ENCODE results near the gene KLHL24.
"Not testable (repeated sequence)": the region's sequence is repeated elsewhere in the genome, so short reads cannot be mapped to it uniquely, and the experiment has no call there.

KLHL24 gene

GRCh38 chr3:183697610-183698317 lies 62.3 kb downstream of the KLHL24 start, which contains the start of gene YEATS2:
TSS of gene YEATS2 (plus strand) at chr3:183697797. CDS start at chr3:183715163, 17,366 bp downstream.
- peak; percentile 28 for DNase-seq (ENCODE audit: low read depth)

- DNase-seq (ENCODE audit: low read depth), result no peak
These were observed 62.9 kb downstream of the KLHL24 start for GRCh38 chr3:183698318-183698751.

DNA sequence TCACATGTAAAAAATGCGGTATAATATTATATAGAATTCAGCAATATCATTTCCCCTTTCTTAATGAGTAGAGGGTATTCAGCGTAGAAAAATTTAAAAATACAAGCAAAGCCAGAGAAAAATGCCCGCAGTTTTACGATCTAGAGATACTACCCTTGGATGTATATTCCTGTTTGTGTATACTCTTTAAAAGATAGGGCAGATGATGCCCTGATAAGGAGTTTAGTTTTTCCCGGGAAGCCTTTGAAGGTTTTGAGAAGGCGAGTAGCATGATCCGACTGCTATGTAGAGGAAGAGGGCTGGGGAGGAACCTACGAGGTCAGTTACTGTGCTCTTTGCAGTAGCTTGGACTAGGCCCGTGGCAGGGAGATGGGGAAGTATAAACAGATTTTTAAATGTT lies 63.3 kb downstream of the KLHL24 start:
- DNase-seq (ENCODE audit: low read depth), result no peak

- no peak for DNase-seq (ENCODE audit: low read depth)
These were observed 64.0 kb downstream of the KLHL24 start for GRCh38 chr3:183699238-183699947.

- no peak for DNase-seq (ENCODE audit: low read depth)
These were observed 66.3 kb downstream of the KLHL24 start for GRCh38 chr3:183701744-183702143.

GRCh38 chr3:183703892-183704291 lies 68.5 kb downstream of the KLHL24 start:
- DNase-seq (ENCODE audit: low read depth), result not testable (repeated sequence)

DNA sequence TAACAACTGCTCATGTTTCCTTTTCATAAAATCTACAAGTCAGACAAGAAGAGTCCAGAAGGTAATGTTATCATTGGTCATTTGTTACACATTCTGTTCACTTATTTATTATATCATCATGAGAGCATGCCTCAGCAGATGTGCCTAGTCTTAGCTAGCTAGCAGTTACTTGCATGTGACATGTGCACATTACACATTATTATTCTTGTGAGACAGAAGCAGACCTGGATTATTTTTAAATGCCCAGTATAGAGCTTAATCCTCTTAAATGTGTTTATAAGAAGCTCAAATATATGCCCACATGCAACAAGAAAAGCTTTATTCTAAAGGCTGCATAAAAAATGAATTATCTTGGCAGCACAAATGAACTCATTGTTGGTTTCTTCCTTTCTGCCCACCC lies 74.8 kb downstream of the KLHL24 start:
- no peak for DNase-seq (ENCODE audit: low read depth)

DNA sequence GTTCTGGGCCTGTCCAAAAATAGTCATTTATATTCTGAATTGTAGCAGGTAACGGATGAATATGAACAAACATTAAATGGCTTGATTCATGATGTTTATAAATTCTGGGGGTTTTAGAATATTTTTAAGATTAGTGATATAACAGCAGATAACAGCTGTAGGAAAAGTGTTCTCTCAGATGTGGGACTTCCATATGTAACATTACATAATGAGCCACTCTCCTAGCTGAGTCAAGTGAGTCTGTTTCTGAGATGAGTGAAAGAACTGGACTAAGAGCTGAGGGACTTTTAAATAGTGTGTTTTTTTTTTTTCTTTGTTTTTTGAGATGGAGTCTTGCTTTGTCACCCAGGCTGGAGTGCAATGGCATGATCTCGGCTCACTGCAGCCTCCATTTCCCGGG lies 76.1 kb downstream of the KLHL24 start:
- no peak for DNase-seq (ENCODE audit: low read depth)

DNA sequence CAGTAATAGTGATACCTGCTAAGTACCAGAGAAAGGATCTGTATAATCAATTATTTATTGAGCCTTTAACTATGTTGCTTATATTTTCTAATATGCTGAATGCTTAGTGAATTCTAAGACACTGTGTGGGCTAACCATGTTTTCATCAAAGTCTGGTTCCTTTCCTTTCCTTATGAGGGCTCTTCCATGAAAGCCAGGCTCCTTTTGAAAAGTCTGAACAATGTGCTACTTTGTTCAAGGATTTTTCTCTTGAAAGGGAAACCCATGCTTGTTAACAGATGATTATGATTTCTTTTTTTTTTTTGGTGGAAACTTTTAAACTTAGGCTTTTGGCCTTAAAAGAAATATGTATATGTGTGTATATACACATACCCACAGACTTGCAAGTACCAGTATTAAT lies 79.2 kb downstream of the KLHL24 start:
- DNase-seq (ENCODE audit: low read depth), result no peak

- DNase-seq (ENCODE audit: low read depth), result no peak
These were observed 82.6 kb downstream of the KLHL24 start for GRCh38 chr3:183718012-183718411.

GRCh38 chr3:183725387-183725786 lies 90.0 kb downstream of the KLHL24 start:
- DNase-seq (ENCODE audit: low read depth), result no peak

DNA sequence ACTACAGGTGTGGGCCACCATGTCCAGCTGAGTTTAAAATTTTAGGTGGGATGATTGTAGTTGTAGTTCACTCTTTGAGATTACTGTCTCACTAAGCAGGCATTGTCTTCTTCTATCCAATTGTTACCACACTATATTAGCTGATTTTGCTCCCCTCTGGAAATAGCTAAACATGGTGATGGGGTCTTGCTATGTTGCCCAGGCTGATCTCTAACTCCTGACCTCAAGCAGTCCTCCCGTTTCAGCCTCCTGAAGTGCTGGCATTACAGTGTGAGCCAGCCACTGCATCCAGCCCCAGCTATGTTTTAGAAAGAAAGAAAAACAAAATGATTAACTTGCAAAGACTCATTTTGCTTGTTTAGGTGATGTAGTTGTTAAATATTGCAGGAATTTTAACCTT lies 92.8 kb downstream of the KLHL24 start:
- DNase-seq (ENCODE audit: low read depth), result no peak

GRCh38 chr3:183730361-183730760 lies 94.9 kb downstream of the KLHL24 start:
- DNase-seq (ENCODE audit: low read depth), result no peak

- DNase-seq (ENCODE audit: low read depth), result no peak
These were observed 96.2 kb downstream of the KLHL24 start for GRCh38 chr3:183731611-183732010.

GRCh38 chr3:183733553-183733952 lies 98.1 kb downstream of the KLHL24 start:
- DNase-seq (ENCODE audit: low read depth), result no peak

Measured in GM04504 (cell line).